PC-3 (cell line): ENCODE results near the gene ECEL1. TPM values are rescaled to one million over a fixed set of nuclear protein-coding genes. Genes with fewer than 3 reads are reported as not detected.

Experiments used
- ATAC-seq: fragments of 200-7000 bp; cut with Tn5 transposase; 2 replicates; pipeline ENCODE4 v1.9.1; 2020; ENCODE audit warnings: mild to moderate bottlenecking, moderate library complexity
- BruUV-seq: library from RNA; stranded (reverse); fragments of 400-500 nt; replicated peaks from 2 replicates; lab custom pipeline; 2021; lab: Mats Ljungman, UMichigan
- CTCF ChIA-PET: fragments of 300-600 bp; sonication (Branson Sonifier 250); formaldehyde crosslinking; loops from one replicate; lab custom pipeline; 2022; ENCODE audit warnings: antibody characterized with exemption; lab: Charles Lee
- POLR2A ChIA-PET: fragments of 300-600 bp; sonication (Branson Sonifier 250); formaldehyde crosslinking; loops from one replicate; lab custom pipeline; 2022; ENCODE audit warnings: antibody characterized with exemption; ENCODE audit not compliant: unreplicated experiment; lab: Charles Lee
- DNase-seq: peaks from one replicate; pipeline ENCODE4 v3.0.0-alpha.2; 2015
- H2AFZ ChIP-seq: fragments of 300-600 bp; sonication (generic); 2 replicates; pipeline ENCODE4 v1.6.0; 2016; ENCODE audit warnings: antibody characterized with exemption, low read length
- H3F3A ChIP-seq: fragments of 300-600 bp; sonication (generic); one replicate; pipeline ENCODE4 v1.6.0; 2017; ENCODE audit warnings: antibody characterized with exemption, low read length, control low read depth, mild to moderate bottlenecking; ENCODE audit not compliant: unreplicated experiment
- H3K27ac ChIP-seq: fragments of 300-600 bp; sonication (generic); 2 replicates; pipeline ENCODE4 v1.5.1; 2016; ENCODE audit warnings: mild to moderate bottlenecking, low read length
- H3K27me3 ChIP-seq: fragments of 300-600 bp; sonication (generic); 2 replicates; pipeline ENCODE4 v1.6.1; 2016; ENCODE audit warnings: low read length, mixed read lengths
- H3K36me3 ChIP-seq: fragments of 300-600 bp; sonication (generic); 2 replicates; pipeline ENCODE4 v1.6.1; 2016; ENCODE audit warnings: low read depth, mixed run types, low read length, mixed read lengths
- H3K4me1 ChIP-seq: fragments of 300-600 bp; sonication (generic); 2 replicates; pipeline ENCODE4 v1.5.1; 2016; ENCODE audit warnings: low read length; ENCODE audit not compliant: insufficient read depth
- H3K4me2 ChIP-seq: fragments of 300-600 bp; sonication (generic); 2 replicates; pipeline ENCODE4 v1.6.0; 2016; ENCODE audit warnings: low read length
- H3K4me3 ChIP-seq: fragments of 300-600 bp; sonication (generic); 2 replicates; pipeline ENCODE4 v1.5.1; 2016; ENCODE audit warnings: mild to moderate bottlenecking, low read length, mixed read lengths
- H3K79me2 ChIP-seq: fragments of 300-600 bp; sonication (generic); 2 replicates; pipeline ENCODE4 v1.6.1; 2017; ENCODE audit warnings: low read length, mixed read lengths
- H3K9ac ChIP-seq: fragments of 300-600 bp; sonication (generic); 2 replicates; pipeline ENCODE4 v1.6.0; 2016; ENCODE audit warnings: mild to moderate bottlenecking, low read length
- H3K9me2 ChIP-seq: fragments of 300-600 bp; sonication (generic); replicated peaks from 2 replicates; pipeline ENCODE4 v1.6.1; 2016; ENCODE audit warnings: mixed run types, low read length, mixed read lengths
- H3K9me3 ChIP-seq: fragments of 300-600 bp; sonication (generic); 2 replicates; pipeline ENCODE4 v1.6.1; 2016; ENCODE audit warnings: low read length, mixed read lengths
- H4K20me1 ChIP-seq: fragments of 300-600 bp; sonication (generic); 2 replicates; pipeline ENCODE4 v1.6.1; 2016; ENCODE audit warnings: low read length, mixed read lengths
- CTCF ChIP-seq: fragments of 300-600 bp; sonication (generic); conservative IDR thresholded peaks from 2 replicates; pipeline ENCODE4 v1.5.1; 2017; ENCODE audit warnings: antibody characterized with exemption, low read depth, mild to moderate bottlenecking, low read length
- EZH2 ChIP-seq: fragments of 300-600 bp; sonication (generic); IDR thresholded peaks from one replicate; pipeline ENCODE4 v1.6.1; 2017; ENCODE audit warnings: antibody characterized with exemption, mild to moderate bottlenecking, low read length; ENCODE audit not compliant: unreplicated experiment
- EZH2phosphoT487 ChIP-seq: fragments of 300-600 bp; sonication (generic); IDR thresholded peaks from 2 replicates; pipeline ENCODE4 v1.6.1; 2018; ENCODE audit warnings: mild to moderate bottlenecking, antibody characterized with exemption, low read length, borderline replicate concordance
- intact Hi-C: fragments of 100-400 bp; cut with micrococcal nuclease; formaldehyde crosslinking; loops from 2 replicates; pipeline ENCODE4 v1.9.0; 2023
- total RNA-seq: library from RNA; depleted of rRNA; stranded (reverse); fragments of >200 nt; gene quantifications from 2 replicates; pipeline ENCODE4 v1.2.3, GENCODE V29; 2014

ECEL1 gene
- total RNA-seq, 1 experiment from 2014 or later: not detected

GRCh38 chr2:232512602-232513001, 25.0 kb upstream of the ECEL1 start:
- CTCF ChIA-PET: no interaction called here
- no peak overlapping the region for H3K4me3 ChIP-seq
- no peaks in the 10 kb centered on the region for H3K36me3 ChIP-seq
- no peaks in the 10 kb centered on the region for H3K9me3 ChIP-seq
- no peak overlapping the region for H3K27ac ChIP-seq
- POLR2A ChIA-PET: no interaction called here
- no peak overlapping the region for H2AFZ ChIP-seq
- no peak overlapping the region for H3K9ac ChIP-seq
- H3F3A ChIP-seq: no peaks in the 10 kb centered on the region
- no peak for TF ChIP-seq EZH2
- no peak for TF ChIP-seq CTCF
- TF ChIP-seq EZH2phosphoT487: no peak
- no peaks in the 10 kb centered on the region for H3K4me1 ChIP-seq
- no peaks in the 10 kb centered on the region for H4K20me1 ChIP-seq
- no peak for ATAC-seq
- no peaks in the 10 kb centered on the region for H3K79me2 ChIP-seq
- H3K4me2 ChIP-seq: no peak overlapping the region
- no peaks in the 10 kb centered on the region for H3K9me2 ChIP-seq
- H3K27me3 ChIP-seq: no peaks in the 10 kb centered on the region
- BruUV-seq: no TSS peak
- DNase-seq: no peak
- intact Hi-C loops: no loop called here

- CTCF ChIA-PET: no interaction called here
- H3K36me3 ChIP-seq: no peaks in the 10 kb centered on the region
- H2AFZ ChIP-seq: no peak overlapping the region
- TF ChIP-seq CTCF (no peak), EZH2 (no peak), EZH2phosphoT487 (no peak)
- H3K79me2 ChIP-seq: no peaks in the 10 kb centered on the region
- intact Hi-C loops: no loop called here
- H4K20me1 ChIP-seq: no peaks in the 10 kb centered on the region
- POLR2A ChIA-PET: no interaction called here
- H3K4me2 ChIP-seq: no peak overlapping the region
- H3K9me2 ChIP-seq: no peaks in the 10 kb centered on the region
- no peaks in the 10 kb centered on the region for H3K9me3 ChIP-seq
- BruUV-seq: no TSS peak
- no peaks in the 10 kb centered on the region for H3K27me3 ChIP-seq
- no peak overlapping the region for H3K27ac ChIP-seq
- ATAC-seq (no peak), DNase-seq (no peak)
- H3F3A ChIP-seq: no peaks in the 10 kb centered on the region
- H3K9ac ChIP-seq: no peak overlapping the region
- H3K4me3 ChIP-seq: no peak overlapping the region
- H3K4me1 ChIP-seq: no peaks in the 10 kb centered on the region
Observed at GRCh38 chr2:232511336-232511890, 23.8 kb upstream of the ECEL1 start.

GRCh38 chr2:232508251-232508650, 20.6 kb upstream of the ECEL1 start:
- no peak overlapping the region for H3K4me3 ChIP-seq
- H3K9me2 ChIP-seq: no peaks in the 10 kb centered on the region
- no peak overlapping the region for H3K27ac ChIP-seq
- no peak overlapping the region for H3K9ac ChIP-seq
- no peaks in the 10 kb centered on the region for H3K36me3 ChIP-seq
- peaks cover 20% of the 10 kb centered on the region for H3K27me3 ChIP-seq
- H3F3A ChIP-seq: no peaks in the 10 kb centered on the region
- no peaks in the 10 kb centered on the region for H3K4me1 ChIP-seq
- no peaks in the 10 kb centered on the region for H4K20me1 ChIP-seq
- H3K9me3 ChIP-seq: no peaks in the 10 kb centered on the region
- TF ChIP-seq EZH2 (no peak), CTCF (no peak; the same call in 1 of the 2 replicates), EZH2phosphoT487 (no peak)
- DNase-seq: no peak
- ATAC-seq: no peak
- H2AFZ ChIP-seq: no peak overlapping the region
- intact Hi-C loops: no loop called here
- ChIA-PET CTCF (no interaction called here), POLR2A (no interaction called here)
- BruUV-seq: no TSS peak
- H3K4me2 ChIP-seq: no peak overlapping the region
- H3K79me2 ChIP-seq: no peaks in the 10 kb centered on the region
